RWPE1 (cell line): ENCODE results near the gene PNPLA2.

Experiments used
- CTCF ChIA-PET: fragments of 350-600 bp; sonication (Branson Sonifier 250); formaldehyde crosslinking; extraction: SDS; loops from one replicate; lab custom pipeline; 2021; lab: Yijun Ruan, JAX
- POLR2A ChIA-PET: fragments of 400-600 bp; formaldehyde crosslinking; extraction: SDS; loops from one replicate; lab custom pipeline; 2020; ENCODE audit warnings: antibody characterized with exemption; ENCODE audit not compliant: low non-redundant PET; lab: Yijun Ruan, JAX
- DNase-seq: peaks from one replicate; pipeline ENCODE4 v3.0.0; 2012; ENCODE audit warnings: low spot score
- H3K27ac ChIP-seq: fragments of 450-650 bp; 2 replicates; pipeline ENCODE4 v1.5.1; 2017
- TF ChIP-seq, protein P1 (sequence below): fragments of 450-650 bp; conservative IDR thresholded peaks from 2 replicates; pipeline ENCODE4 v1.5.1; 2017; ENCODE audit warnings: low read depth, mild to moderate bottlenecking

PNPLA2 gene

DNA sequence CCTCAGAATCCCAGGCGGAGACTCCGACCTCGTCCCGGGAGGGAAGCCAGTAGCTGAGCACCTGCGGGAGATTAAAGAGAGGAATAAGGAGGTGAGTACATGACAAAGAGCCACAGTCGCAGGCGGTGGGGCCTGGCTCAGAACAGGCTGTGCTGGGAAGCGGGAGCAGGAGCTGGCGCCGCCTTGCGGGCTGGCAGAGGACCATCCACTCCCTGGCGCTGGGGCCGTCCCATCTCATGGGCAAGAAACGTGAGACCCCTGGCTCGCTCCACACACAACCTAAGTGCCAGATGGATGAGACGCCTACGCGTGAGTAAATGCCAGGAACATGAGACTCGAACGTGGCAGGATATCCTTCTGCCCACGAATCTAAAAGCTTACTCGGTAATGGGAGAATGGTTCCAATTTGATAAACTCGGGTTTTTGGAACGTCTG, 35.1 kb upstream of the PNPLA2 start:
- DNase-seq = peak; percentile 52
- TF ChIP-seq, protein P1, sequence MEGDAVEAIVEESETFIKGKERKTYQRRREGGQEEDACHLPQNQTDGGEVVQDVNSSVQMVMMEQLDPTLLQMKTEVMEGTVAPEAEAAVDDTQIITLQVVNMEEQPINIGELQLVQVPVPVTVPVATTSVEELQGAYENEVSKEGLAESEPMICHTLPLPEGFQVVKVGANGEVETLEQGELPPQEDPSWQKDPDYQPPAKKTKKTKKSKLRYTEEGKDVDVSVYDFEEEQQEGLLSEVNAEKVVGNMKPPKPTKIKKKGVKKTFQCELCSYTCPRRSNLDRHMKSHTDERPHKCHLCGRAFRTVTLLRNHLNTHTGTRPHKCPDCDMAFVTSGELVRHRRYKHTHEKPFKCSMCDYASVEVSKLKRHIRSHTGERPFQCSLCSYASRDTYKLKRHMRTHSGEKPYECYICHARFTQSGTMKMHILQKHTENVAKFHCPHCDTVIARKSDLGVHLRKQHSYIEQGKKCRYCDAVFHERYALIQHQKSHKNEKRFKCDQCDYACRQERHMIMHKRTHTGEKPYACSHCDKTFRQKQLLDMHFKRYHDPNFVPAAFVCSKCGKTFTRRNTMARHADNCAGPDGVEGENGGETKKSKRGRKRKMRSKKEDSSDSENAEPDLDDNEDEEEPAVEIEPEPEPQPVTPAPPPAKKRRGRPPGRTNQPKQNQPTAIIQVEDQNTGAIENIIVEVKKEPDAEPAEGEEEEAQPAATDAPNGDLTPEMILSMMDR = peak; percentile 88
- ChIA-PET POLR2A (interaction anchor here (1.2 kb wide), 1 partner anchor 8 kb away, joined by 3 read pairs; no protein-coding TSS in a partner anchor), CTCF (interaction anchor here (0.6 to 1.8 kb wide), 6 partner anchors 9 to 229 kb away, joined by 3 to 5 read pairs (median 3); no protein-coding TSS in a partner anchor)
- H3K27ac ChIP-seq = peak overlapping the region; percentile 65

- TF ChIP-seq, protein P1 = no peak
- ChIA-PET POLR2A (interaction anchor here (0.5 kb wide), 1 partner anchor 205 kb away, joined by 3 read pairs; no protein-coding TSS in a partner anchor), CTCF (no interaction called here)
- peak overlapping the region; percentile 15 for H3K27ac ChIP-seq
- no peak for DNase-seq
Observed at GRCh38 chr11:786235-787083, 32.3 kb upstream of the PNPLA2 start.

- TF ChIP-seq, protein P1 = no peak
- DNase-seq = no peak
- peak overlapping the region; percentile 15; the same call in 1 of the 2 replicates for H3K27ac ChIP-seq
- ChIA-PET POLR2A (interaction anchor here (0.5 kb wide), 1 partner anchor 205 kb away, joined by 3 read pairs; no protein-coding TSS in a partner anchor), CTCF (no interaction called here)
Observed at GRCh38 chr11:787084-787675, 31.5 kb upstream of the PNPLA2 start.

DNA sequence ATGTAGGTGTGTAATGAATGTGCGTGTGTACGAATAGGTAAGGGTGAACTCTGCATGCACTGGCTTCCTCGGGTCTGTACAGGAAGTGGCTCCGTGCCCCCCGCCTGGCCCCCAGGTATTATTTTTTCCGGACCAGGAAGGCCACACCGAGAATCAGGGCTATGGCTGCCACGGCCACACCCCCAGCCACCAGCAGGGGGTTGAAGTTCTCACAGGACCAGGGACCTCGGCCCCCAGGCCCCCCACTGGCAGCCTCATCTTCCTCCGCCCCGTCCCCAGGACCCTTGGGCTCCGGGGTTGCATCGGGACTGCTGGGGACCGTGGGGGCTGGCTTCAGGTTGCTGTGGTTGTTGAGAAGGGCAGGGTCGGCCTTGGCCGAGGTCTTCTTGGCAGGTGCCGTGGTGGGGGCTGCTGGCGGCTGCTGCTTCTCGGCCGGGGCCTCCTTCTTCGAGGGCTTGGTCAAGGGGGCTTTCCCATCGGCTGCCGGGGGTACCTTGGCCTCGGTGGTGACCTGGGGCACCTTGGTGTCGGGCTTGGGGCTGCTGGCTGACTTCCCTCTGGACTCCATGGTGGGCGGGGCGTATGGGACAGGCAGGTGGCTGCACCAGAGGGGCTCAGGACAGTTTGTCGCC, 30.6 kb upstream of the PNPLA2 start:
- POLR2A ChIA-PET = no interaction called here
- no peak overlapping the region for H3K27ac ChIP-seq
- CTCF ChIA-PET = no interaction called here
- TF ChIP-seq, protein P1 = no peak
- no peak for DNase-seq

DNA sequence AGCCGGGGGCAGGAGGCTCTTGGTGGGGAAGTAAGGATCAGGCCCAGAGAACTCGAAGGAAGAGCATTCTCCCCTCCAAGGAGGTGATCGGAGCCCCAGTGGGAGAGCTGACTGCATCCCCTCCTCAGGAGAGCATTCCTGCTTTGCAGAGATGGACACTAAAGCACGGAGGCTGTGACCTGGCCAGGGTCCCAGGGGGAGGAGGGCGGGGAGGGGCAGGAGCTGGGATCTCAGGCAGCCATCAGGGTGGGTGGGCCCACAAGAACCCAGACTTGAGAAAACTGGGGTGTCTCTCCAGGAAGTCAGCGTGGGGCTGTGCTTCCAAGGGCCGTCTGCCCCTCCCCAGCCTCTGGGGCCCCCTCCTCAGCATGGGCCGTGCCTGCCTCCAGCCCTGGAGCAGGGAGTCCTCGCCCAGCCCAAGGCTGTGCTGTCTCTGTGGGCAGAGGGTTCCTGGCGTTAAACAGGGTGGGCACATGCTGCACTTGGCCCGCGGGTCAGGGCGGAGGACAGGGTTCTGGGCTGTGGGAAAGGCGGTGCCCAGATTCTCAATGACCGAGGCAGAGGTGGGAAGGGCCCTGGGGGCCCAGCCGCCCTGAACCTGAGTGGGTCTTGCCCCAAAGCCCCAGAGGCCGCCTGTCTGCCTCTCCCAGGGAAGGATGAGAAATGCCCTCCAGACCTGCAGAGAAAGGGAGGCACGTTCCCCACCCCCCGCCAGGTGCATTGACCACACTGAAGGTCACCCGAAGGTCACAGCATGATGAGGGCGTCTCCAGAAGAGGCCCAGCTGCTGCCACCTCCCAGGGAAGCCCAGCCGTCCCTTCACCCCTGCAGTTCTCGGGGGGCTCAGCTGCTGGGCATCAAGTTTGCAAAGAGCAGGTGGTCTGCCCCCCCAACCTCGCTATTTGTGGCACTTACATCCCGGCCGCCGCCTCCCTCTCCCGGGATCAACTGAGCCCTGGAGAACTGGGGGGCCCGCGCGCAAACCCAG, 29.5 kb upstream of the PNPLA2 start:
- ChIA-PET POLR2A (no interaction called here), CTCF (no interaction called here)
- TF ChIP-seq, protein P1 = no peak
- DNase-seq = no peak
- H3K27ac ChIP-seq = no peak overlapping the region
